Gastrocnemius medialis (tissue), 4 donors: ENCODE results near the gene AKAP9. TPM values are rescaled to one million over a fixed set of nuclear protein-coding genes. Genes with fewer than 3 reads are reported as not detected.

Experiments
- ATAC-seq, 2 donors: fragments of 150-250 bp; one replicate each; pipeline ENCODE4 v1.9.1; 2016
- DNase-seq, 2 donors: peaks; one replicate each; pipeline ENCODE4 v3.0.0-alpha.2; 2019
- H3K27ac ChIP-seq, 4 donors: fragments of 200-600 bp; sonication (generic); 1 replicate in 1 of 4; 2 replicates in 3 of 4; pipeline ENCODE4 v1.5.1; 2016 to 2018; ENCODE audit warnings: mild to moderate bottlenecking in 2 of 4, moderate library complexity in 1 of 4
- H3K27me3 ChIP-seq, 3 donors: fragments of 200-600 bp; sonication (generic) in 2 of 3; 1 replicate in 1 of 3; 2 replicates in 2 of 3; pipeline versions ENCODE4 v1.5.1 to v1.6.0; 2016 to 2019; ENCODE audit warnings: mild to moderate bottlenecking in 1 of 3, moderate library complexity in 1 of 3
- H3K36me3 ChIP-seq, 2 donors: fragments of 200-600 bp; sonication (generic) in 1 of 2; one replicate each; pipeline ENCODE4 v1.5.1; 2017 to 2018
- H3K4me1 ChIP-seq, 2 donors: fragments of 200-600 bp; sonication (generic) in 1 of 2; one replicate each; pipeline ENCODE4 v1.5.1; 2016 to 2017; ENCODE audit warnings: mild to moderate bottlenecking in 2 of 2
- H3K4me3 ChIP-seq, 4 donors: fragments of 200-600 bp; sonication (generic) in 3 of 4; 1 replicate in 1 of 4; 2 replicates in 3 of 4; pipeline ENCODE4 v1.5.1; 2016 to 2019; ENCODE audit warnings: mild to moderate bottlenecking in 2 of 4
- H3K9me3 ChIP-seq, 3 donors: fragments of 200-600 bp; sonication (generic) in 2 of 3; 1 replicate in 1 of 3; 2 replicates in 2 of 3; pipeline ENCODE4 v1.5.1; 2016 to 2019
- CTCF ChIP-seq, 5 experiments: fragments of 450-650 bp in 3 of 5; fragments of 200-600 bp in 2 of 5; sonication (generic) in 2 of 5; IDR thresholded peaks in 4 of 5; conservative IDR thresholded peaks in 1 of 5; 1 replicate in 4 of 5; 2 replicates in 1 of 5; pipeline ENCODE4 v1.5.1; 2016 to 2019; ENCODE audit warnings: antibody characterized with exemption in 5 of 5, mild to moderate bottlenecking in 3 of 5, moderate library complexity in 3 of 5
- POLR2A ChIP-seq, 2 donors: fragments of 450-650 bp; IDR thresholded peaks; one replicate each; pipeline ENCODE4 v1.6.1; 2017; ENCODE audit warnings: antibody characterized with exemption in 2 of 2, mild to moderate bottlenecking in 2 of 2, moderate library complexity in 2 of 2
- in situ Hi-C, 4 donors: fragments of 200-750 bp; cut with MboI; loops; one replicate each; pipeline versions ENCODE4 v1.15.0 to v1.8.0; 2017; ENCODE audit warnings: low sequenced_read_pairs in 4 of 4
- intact Hi-C: fragments of 100-400 bp; cut with DNase I; formaldehyde crosslinking; loops from one replicate; pipeline ENCODE4 v1.15.1; 2023; ENCODE audit warnings: low total_unique reads
- total RNA-seq, 4 donors: library from RNA; depleted of rRNA; stranded (reverse); fragments of >200 nt; gene quantifications; one replicate each; pipeline versions ENCODE4 v1.1.0 to v1.2.3, GENCODE V29; 2016

Gene AKAP9
- total RNA-seq, 4 donors from 2014 or later: 25.4 to 80.0 (median 40.6) TPM

GRCh38 chr7:91918356-91918755 is 22.3 kb upstream of the AKAP9 start:
- ATAC-seq (no peak), DNase-seq (no peak)
- H3K27ac ChIP-seq: no peak overlapping the region
- H3K4me3 ChIP-seq: no peak overlapping the region
- H3K36me3 ChIP-seq: no peaks in the 10 kb centered on the region
- no peaks in the 10 kb centered on the region for H3K27me3 ChIP-seq
- intact Hi-C loops: no loop called here
- no peaks in the 10 kb centered on the region for H3K4me1 ChIP-seq
- TF ChIP-seq CTCF (IDR thresholded peaks at IDR 0.05 in 4 of 5, conservative IDR thresholded peaks at IDR 0.05 in 1 of 5): no peak
- no peak for TF ChIP-seq POLR2A (IDR thresholded peaks at IDR 0.05)
- in situ Hi-C loops: no loop called here
- no peaks in the 10 kb centered on the region for H3K9me3 ChIP-seq

DNA sequence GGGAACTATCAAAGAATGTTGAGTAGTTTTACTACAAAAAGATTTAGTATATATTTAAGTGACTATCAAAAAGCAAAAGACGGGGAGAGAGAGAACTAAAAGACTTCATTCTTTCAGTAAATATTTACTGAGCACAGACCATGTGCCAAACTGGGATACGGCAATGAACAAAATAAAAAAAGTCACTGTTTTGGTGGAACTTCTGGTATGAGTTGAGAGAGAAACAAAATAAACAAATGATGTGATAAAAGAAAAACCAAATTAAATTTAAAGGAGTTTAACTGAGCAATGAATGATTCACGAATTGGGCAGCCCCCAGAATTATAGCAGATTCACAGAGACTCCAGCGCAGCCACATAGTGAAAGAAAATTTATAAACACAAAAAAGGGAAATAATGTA is 17.8 kb upstream of the AKAP9 start:
- Histone ChIP-seq H3K27me3 (no peaks in the 10 kb centered on the region), H3K4me3 (no peak overlapping the region), H3K36me3 (no peaks in the 10 kb centered on the region), H3K27ac (no peak overlapping the region), H3K4me1 (no peaks in the 10 kb centered on the region), H3K9me3 (no peaks in the 10 kb centered on the region)
- ATAC-seq: no peak
- TF ChIP-seq CTCF (IDR thresholded peaks at IDR 0.05 in 4 of 5, conservative IDR thresholded peaks at IDR 0.05 in 1 of 5) (no peak), POLR2A (IDR thresholded peaks at IDR 0.05) (no peak)
- intact Hi-C loops (no loop called here), in situ Hi-C loops (no loop called here)
- DNase-seq: no peak

GRCh38 chr7:91927912-91928311 is 12.8 kb upstream of the AKAP9 start:
- intact Hi-C loops (no loop called here), in situ Hi-C loops (no loop called here)
- DNase-seq: no peak
- H3K27me3 ChIP-seq: no peaks in the 10 kb centered on the region
- H3K27ac ChIP-seq: no peak overlapping the region
- no peaks in the 10 kb centered on the region for H3K36me3 ChIP-seq
- no peak overlapping the region for H3K4me3 ChIP-seq
- H3K4me1 ChIP-seq: no peaks in the 10 kb centered on the region
- H3K9me3 ChIP-seq: no peaks in the 10 kb centered on the region
- TF ChIP-seq CTCF (IDR thresholded peaks at IDR 0.05 in 4 of 5, conservative IDR thresholded peaks at IDR 0.05 in 1 of 5) (no peak), POLR2A (IDR thresholded peaks at IDR 0.05) (no peak)
- no peak for ATAC-seq

- intact Hi-C loops (no loop called here), in situ Hi-C loops (no loop called here)
- Histone ChIP-seq H3K27me3 (no peaks in the 10 kb centered on the region), H3K9me3 (no peaks in the 10 kb centered on the region), H3K4me3 (no peak overlapping the region), H3K4me1 (no peaks in the 10 kb centered on the region), H3K36me3 (no peaks in the 10 kb centered on the region), H3K27ac (no peak overlapping the region)
- ATAC-seq (no peak), DNase-seq (no peak)
- TF ChIP-seq POLR2A (IDR thresholded peaks at IDR 0.05): no peak
- TF ChIP-seq CTCF (IDR thresholded peaks at IDR 0.05 in 4 of 5, conservative IDR thresholded peaks at IDR 0.05 in 1 of 5): no peak
Measured at GRCh38 chr7:91929463-91929862, 11.2 kb upstream of the AKAP9 start.

DNA sequence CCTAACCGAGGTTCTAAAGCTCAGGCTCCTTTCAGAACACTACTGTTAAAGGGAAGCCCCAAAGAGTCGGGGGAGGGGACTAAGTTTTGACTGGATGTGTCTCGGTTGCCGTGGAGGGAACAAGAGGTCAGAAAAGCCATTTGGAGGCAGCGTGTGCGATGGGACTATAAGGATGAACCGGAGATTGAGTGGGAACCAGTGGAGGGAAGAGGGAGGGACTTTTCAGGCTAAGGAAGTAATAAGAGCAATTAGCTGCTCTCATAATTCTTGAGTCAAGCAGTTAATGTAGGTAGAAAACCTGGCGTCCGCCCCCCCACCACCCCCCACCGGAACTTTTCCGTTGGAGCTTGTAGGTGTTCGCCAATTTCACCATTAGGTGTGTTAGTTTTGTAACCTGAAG is 491 bp upstream of the AKAP9 start:
- peak overlapping the region; percentile 95 to 100 (median 98) for H3K27ac ChIP-seq
- peaks cover 31 to 34% of the 10 kb centered on the region in 2 donors for H3K4me1 ChIP-seq
- no peak for DNase-seq
- no peaks in the 10 kb centered on the region for H3K9me3 ChIP-seq
- intact Hi-C loops (loop anchor here (2.0 to 10.0 kb wide), 4 partner anchors 59 to 505 kb away; partner anchors contain the start of genes ANKIB1, GATAD1, KRIT1 and MTERF1), in situ Hi-C loops (no loop called here)
- TF ChIP-seq CTCF (IDR thresholded peaks at IDR 0.05 in 4 of 5, conservative IDR thresholded peaks at IDR 0.05 in 1 of 5) (no peak), POLR2A (IDR thresholded peaks at IDR 0.05) (no peak)
- no peaks in the 10 kb centered on the region for H3K27me3 ChIP-seq
- ATAC-seq: peak; percentile 25 to 39
- peak overlapping the region; percentile 76 to 98 (median 92) for H3K4me3 ChIP-seq
- H3K36me3 ChIP-seq: no peaks in the 10 kb centered on the region
